Mononuclear cell (primary cell): ENCODE data around the gene RAD51D. TPM values are rescaled to one million over a fixed set of nuclear protein-coding genes. Genes with fewer than 3 reads are reported as not detected.
A peak's percentile ranks its signal among the peaks of the same experiment; 100 is the strongest.
"Not testable (repeated sequence)": the region's sequence is repeated elsewhere in the genome, so short reads cannot be mapped to it uniquely, and the experiment has no call there.

Source experiments
- H3K27me3 ChIP-seq: 2 replicates; pipeline ENCODE4 v1.6.0; 2011; ENCODE audit warnings: low read length, control low read depth; ENCODE audit not compliant: insufficient read depth
- H3K4me1 ChIP-seq: 2 replicates; pipeline ENCODE4 v1.5.1; 2011; ENCODE audit warnings: mild to moderate bottlenecking, low read length, control low read depth; ENCODE audit not compliant: insufficient read depth
- H3K4me3 ChIP-seq: 2 replicates; pipeline ENCODE4 v1.5.1; 2011; ENCODE audit warnings: mild to moderate bottlenecking, low read length, moderate library complexity
- H3K9me3 ChIP-seq: 2 replicates; pipeline ENCODE4 v1.5.1; 2011; ENCODE audit warnings: low read depth, mild to moderate bottlenecking, control low read depth, low read length
- total RNA-seq: library from RNA; depleted of rRNA; stranded (reverse); fragments of >200 nt; gene quantifications from one replicate; pipeline ENCODE4 v1.2.3, GENCODE V29; 2012

Gene RAD51D
- total RNA-seq = 2.5 TPM

DNA sequence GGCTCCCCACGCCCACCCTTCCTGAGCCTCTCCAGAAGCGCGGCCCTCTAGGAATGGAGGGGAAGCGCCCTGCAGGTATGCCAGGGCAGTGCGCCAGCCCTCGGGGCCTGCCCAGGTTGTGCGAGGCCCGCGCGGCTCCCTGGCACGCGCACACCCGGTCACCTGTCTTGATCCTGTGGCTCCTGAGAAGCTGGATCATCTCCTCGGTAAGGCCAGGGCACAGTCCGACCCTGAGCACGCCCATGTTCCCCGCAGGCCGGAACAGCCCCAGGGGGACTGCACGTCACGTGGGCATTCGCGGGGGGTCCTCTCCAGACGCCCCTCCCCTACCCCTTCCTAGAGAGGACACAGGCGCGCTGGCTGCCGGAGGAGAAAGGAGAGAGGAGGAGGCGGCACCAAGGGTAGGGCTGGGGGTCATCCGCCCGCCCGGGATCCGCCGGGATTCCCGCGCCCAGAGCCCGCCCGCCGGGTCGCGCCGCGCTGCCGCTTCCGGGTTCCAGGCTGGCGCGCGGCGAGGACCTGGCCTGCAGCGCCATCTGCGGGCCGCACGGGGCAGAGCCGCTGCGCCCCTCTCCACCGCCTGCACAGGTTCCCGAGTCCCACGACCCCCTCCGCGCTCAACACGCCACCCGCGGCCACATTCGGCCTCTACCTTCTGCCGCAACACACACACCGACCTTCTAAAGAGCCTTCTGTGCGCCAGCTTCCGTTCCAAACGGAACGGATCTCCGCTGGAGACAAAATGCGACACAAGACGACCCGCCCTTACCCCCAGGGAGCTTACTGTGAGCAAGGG is at the start of gene RAD51D:
Gene RAD51D, minus strand, starts transcription at position 491 of the 796 bp plus-strand sequence. Its CDS starts 247 bp downstream, at position 244.
- H3K27me3 ChIP-seq = no peaks in the 10 kb centered on the region
- H3K4me1 ChIP-seq = peaks cover 22% of the 10 kb centered on the region
- peak within 1 kb of the TSS; percentile 92 for H3K4me3 ChIP-seq
- H3K9me3 ChIP-seq = no peaks in the 10 kb centered on the region

DNA sequence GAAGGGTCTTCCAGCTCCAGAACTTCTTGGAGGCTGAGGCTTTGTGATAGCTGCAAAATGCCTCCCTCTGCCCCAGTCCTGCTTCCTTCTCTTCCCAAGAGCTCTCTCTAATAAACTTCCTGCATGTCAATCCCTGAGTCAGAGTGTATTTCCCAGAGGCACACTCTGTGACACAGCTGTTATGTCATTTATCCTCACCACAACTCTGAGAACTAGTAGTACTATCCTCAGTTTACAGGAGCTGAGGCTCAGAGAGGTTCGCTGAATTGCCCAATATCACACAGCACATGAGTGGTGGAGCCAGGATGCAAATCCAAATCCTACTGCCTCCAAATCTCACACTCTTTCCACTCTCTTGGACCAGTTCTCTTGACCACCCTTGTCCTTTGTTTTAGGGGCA is 48.0 kb upstream of the RAD51D start:
- no peaks in the 10 kb centered on the region for H3K9me3 ChIP-seq
- H3K4me3 ChIP-seq = no peak overlapping the region
- no peaks in the 10 kb centered on the region for H3K27me3 ChIP-seq
- peaks cover 13% of the 10 kb centered on the region for H3K4me1 ChIP-seq

DNA sequence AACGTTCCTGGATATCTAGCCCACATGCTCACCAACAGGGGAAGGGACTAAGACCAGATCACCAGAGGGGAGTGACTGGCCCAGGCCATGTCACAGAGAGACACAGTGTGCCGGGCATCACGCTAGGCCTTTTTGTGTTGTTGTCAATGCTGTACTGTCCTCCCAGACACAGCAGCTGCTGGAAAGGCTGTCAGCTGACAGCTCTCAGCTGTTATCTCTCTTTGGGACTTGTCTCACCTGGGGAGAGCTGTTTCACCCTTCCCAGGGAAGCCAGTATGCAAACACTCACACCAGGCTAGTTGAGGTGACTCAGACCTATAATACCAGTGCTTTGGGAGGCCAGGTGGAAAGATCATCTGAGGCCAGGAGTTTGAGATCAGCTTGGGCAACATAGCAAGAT is 47.4 kb upstream of the RAD51D start:
- Histone ChIP-seq H3K4me1 (peaks cover 13% of the 10 kb centered on the region), H3K9me3 (no peaks in the 10 kb centered on the region), H3K27me3 (no peaks in the 10 kb centered on the region), H3K4me3 (no peak overlapping the region)

DNA sequence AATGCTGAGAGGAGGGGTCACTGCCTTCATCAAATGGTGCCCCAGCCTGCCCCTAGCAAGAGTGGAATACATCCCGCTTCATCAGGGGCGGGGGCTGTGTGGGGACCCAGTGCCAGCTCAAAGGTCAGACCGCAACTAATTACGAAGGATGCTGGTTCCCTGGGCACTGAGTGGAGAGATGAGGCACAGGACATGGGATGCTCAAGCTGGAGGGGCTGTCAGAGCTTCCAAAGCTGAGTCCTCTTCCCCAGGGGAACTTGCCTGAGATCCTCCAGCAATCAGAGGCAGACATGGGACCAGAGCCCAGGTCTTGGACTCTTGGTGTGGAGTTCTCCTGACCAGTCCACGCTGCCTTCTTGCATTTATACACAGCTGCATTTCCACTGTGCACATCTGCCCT is 46.9 kb upstream of the RAD51D start:
- Histone ChIP-seq H3K27me3 (no peaks in the 10 kb centered on the region), H3K4me3 (no peak overlapping the region), H3K9me3 (no peaks in the 10 kb centered on the region), H3K4me1 (peaks cover 14% of the 10 kb centered on the region)

DNA sequence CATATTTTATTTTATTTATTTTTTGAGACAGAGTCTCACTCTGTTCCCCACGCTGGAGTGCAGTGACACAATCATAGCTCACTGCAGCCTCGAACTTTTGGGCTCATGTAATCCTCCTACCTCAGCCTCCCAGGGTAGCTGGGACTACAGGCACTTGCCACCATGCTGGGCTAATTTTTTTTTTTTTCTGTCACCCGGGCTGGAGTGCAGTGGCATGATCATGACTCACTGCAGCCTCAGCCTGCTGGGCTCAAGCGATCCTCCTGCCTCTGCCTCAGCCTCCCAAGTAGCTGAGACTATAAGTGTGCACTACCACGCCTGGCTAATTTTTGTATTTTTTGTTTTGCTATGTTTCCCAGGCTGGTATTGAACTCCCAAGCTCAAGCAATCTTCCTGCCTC is 45.1 kb upstream of the RAD51D start:
- Histone ChIP-seq H3K27me3 (no peaks in the 10 kb centered on the region), H3K4me1 (peaks cover 28% of the 10 kb centered on the region), H3K9me3 (no peaks in the 10 kb centered on the region), H3K4me3 (no peak overlapping the region)

DNA sequence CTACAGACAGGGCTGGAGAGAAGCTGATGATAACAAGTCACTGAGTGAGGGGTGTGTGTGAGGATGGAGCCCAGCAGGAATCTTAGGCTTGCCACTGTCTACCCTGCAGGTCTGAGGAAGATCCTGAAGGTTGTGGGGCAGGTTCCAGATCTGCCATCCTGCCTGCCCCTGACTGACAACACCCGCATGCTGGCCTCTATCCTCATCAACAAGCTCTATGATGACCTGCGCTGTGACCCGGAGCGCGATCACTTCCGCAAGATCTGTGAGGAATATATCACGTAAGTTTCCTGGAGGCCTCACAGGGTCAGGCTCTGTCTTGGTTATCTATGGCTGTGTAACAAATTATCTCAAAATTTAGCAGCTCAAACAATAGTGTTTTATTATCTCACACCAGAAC is 44.2 kb upstream of the RAD51D start:
- Histone ChIP-seq H3K27me3 (no peaks in the 10 kb centered on the region), H3K4me1 (peaks cover 28% of the 10 kb centered on the region), H3K4me3 (no peak overlapping the region), H3K9me3 (no peaks in the 10 kb centered on the region)

DNA sequence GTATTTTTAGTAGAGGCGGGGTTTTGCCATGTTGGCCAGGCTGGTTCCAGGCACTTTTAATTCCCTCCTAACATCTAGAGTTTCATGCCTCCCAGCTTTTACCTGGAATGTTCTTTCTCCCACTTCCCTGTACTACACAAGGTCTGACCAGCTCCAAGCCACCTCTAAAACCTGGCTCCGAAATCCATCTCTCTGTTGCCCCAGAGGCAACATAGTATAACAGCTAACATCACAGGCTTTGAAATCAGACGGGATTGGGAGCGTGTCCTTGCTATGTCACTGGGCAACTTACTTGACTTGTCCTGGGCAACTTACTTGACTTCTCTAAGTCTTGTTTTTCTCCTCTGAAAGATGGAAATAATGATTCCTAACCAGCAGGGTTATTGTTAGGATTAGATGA is 43.1 kb upstream of the RAD51D start:
- Histone ChIP-seq H3K4me1 (peaks cover 28% of the 10 kb centered on the region), H3K27me3 (no peaks in the 10 kb centered on the region), H3K9me3 (no peaks in the 10 kb centered on the region), H3K4me3 (no peak overlapping the region)

DNA sequence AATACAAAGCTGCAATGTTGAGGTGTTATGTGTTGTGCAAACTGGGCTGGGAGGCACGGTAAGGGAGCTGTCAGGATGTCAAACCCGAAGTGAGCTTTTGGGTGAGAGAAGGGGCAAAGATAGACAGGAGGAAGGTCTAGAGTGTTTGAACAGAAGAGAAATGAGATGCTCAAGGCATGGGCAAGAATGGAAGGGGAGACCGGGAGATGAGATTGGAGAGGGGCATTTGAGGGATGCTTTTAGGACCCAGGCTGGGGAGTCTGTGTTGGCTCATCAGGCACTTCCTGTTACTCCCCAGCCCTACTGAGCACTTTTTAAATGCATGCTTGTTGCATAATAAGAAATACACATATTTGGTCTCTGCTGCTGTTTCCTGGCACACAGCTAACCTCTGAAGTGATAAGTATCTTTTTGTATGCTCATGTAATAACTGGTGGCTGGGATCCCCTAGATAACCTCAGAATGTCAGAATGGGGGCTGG is 41.7 kb upstream of the RAD51D start:
- Histone ChIP-seq H3K27me3 (no peaks in the 10 kb centered on the region), H3K9me3 (no peaks in the 10 kb centered on the region), H3K4me3 (no peak overlapping the region), H3K4me1 (peaks cover 28% of the 10 kb centered on the region)

DNA sequence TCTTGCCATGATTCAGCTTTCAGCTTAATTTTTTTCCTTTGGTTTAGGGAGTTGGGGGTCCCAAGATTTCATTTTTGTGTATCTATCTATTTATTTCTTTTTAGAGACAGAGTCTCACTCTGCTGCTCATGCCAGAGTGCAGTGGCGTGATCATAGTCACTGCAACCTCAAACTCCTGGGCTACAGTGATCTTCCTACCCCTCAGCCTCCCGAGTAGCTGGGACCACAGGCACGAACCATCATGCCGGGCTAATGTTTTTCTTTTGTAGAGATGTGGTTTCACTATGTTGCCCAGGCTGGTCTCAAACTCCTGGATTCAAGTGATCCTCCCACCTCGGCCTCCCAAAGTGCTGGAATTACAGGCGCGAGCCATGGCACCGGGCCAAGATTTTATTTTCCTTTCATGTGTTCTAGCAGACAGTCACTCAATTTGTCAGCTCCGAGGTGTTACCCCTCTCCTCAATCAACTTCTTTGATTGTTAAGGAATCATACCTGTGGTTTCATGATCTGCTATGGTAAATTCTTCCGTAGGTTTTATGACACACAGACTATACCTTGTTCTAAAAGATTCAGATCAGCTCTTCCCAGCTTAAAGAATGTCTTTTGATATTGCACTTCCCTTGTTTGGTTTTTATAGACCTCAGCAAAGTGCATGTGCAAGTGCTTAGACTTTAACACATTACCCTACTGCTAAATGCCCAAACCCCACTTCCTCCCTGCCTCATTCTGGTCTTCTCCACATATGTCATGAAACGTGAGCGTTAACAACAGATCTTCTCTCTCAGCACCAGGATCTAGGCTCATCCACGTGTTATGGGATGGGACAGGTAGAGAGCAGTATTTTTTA is 40.9 kb upstream of the RAD51D start:
- Histone ChIP-seq H3K27me3 (no peaks in the 10 kb centered on the region), H3K4me3 (no peak overlapping the region), H3K9me3 (no peaks in the 10 kb centered on the region), H3K4me1 (peaks cover 28% of the 10 kb centered on the region)

DNA sequence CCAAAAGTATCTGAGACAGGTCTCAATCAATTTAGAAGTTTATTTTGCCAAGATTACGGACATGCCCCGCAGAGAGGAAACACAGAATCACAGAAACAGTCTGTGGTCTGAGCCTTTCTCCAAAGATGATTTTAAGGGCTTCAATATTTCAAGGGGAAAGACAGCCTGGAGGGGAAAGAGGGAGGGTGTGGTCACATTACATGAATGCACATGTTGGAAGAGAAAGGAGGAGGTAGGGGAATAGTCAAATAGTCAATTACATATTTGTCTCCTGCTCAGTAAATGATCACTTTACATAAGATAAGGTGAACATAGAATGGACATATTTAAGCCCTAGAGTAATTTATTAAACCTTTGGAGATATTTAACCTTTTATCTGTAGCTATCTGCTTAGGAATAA is 40.3 kb upstream of the RAD51D start:
- Histone ChIP-seq H3K9me3 (no peaks in the 10 kb centered on the region), H3K27me3 (no peaks in the 10 kb centered on the region), H3K4me1 (peaks cover 28% of the 10 kb centered on the region), H3K4me3 (no peak overlapping the region)

DNA sequence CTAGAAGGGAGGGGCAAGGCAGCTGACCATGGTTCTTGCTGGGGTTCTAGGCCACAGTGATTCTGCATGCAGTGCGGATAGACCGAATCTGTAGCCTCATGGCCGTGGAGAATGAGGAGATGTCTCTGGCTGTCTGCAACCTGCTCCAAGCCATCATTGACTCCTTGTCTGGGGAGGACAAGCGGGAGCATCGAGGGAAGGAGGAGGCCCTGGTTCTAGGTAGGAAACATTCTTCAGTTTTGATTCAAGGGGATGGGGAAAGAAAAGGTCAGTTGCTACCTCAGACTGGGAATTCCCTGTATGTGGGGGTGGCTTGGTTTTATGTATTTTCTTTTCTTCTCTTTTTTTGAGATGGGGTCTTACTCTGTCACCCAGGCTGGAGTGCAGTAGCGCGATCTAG is 35.6 kb upstream of the RAD51D start:
- Histone ChIP-seq H3K9me3 (no peaks in the 10 kb centered on the region), H3K4me1 (peaks cover 5% of the 10 kb centered on the region), H3K4me3 (no peak overlapping the region), H3K27me3 (no peaks in the 10 kb centered on the region)

DNA sequence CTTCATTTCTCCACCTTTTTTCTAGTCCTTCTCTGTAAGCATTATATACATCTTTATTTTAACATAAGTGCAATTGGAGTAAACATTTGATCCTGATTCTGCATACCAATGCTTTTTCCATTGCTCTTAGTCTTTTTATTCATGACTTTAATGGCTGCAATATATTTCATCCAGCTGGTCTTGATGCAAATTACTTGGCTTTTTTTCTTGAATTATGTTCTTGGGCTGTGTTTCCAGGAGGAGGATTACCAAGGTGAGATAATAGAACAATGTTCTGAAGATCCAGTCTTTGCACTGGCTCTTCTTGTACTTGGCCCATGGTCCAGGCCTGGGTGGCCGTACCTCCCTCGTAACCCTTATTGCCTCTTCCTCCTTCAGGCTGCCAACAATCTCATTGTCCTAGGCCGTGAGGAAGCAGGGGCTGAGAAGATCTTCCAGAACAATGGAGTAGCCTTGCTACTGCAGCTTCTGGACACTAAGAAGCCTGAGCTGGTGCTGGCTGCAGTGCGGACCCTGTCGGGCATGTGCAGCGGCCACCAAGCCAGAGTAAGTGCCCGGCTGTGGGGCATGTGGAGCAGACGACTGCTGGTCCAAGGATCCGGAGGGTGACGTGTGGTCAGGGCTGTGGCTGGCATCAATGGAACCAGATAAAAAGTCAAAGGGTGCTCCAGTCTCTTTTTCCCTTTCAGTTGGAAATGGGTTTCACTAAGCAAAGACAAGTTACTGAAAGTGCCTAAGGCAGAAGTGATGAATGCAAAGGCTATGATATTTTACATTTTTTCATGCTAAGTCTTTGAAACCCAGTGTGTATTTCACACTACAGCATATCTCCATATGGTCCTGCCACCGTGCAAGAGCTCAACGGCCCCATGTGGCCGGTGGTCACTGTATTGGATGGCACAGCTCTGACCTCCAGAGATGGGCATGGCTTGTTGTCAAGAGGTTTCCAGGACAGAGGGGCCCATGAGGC is 34.8 kb upstream of the RAD51D start:
- Histone ChIP-seq H3K27me3 (no peaks in the 10 kb centered on the region), H3K4me1 (no peaks in the 10 kb centered on the region), H3K9me3 (no peaks in the 10 kb centered on the region), H3K4me3 (no peak overlapping the region)

DNA sequence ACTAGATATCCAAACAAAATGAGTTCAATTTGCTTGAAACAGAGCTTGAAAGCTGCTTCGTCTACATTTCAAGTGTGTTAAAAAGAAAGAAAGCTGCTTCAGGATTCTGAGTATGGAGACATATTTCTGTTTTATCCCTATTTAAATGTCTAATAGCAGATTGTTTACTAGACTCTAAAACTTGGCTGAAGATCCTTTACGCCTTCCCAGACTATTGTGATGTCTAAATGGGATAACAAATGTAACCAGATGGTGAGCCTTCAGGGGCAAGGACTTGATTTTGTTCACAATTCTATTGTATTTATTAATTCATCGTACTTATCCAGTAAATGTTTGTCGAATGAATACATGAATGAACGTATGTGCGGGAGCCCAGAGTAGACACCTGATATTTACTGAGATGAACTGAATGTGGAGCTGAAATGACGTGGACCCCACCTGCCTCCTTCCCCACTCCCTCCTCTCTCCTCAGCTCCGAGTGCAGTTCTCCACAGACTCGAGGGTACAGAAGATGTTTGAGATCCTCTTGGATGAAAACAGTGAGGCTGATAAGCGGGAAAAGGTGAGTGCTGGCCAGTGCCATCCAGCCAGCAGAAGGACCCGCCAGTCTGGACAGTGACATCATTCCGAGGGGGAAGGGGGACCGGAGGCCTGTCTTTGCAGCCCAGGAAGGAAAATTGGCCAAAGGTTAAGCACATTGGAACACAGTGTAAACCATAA is 32.9 kb upstream of the RAD51D start:
- H3K9me3 ChIP-seq = no peaks in the 10 kb centered on the region
- H3K4me3 ChIP-seq = no peak overlapping the region
- H3K27me3 ChIP-seq = no peaks in the 10 kb centered on the region
- no peaks in the 10 kb centered on the region for H3K4me1 ChIP-seq

DNA sequence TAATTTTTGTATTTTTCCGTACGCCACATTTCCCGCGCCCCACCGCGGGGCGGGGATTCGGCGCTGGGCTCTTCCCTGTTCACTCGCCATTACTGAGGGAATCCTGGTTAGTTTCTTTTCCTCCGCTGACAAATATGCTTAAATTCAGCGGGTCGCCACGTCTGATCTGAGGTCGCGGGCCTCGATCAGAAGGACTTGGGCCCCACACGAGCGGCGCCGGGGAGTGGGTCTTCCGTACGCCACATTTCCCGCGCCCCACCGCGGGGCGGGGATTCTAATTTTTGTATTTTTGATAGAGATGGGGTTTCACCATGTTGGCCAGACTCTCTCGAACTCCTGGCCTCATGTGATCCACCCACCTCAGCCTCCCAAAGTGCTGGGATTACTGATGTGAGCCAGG is 31.4 kb upstream of the RAD51D start:
- not testable (repeated sequence) for H3K9me3 ChIP-seq, H3K27me3 ChIP-seq, H3K4me3 ChIP-seq, H3K4me1 ChIP-seq
